Heart left ventricle (tissue), 16 donors: ENCODE measurements around the gene NEDD4L. TPM values are rescaled to one million over a fixed set of nuclear protein-coding genes. Genes with fewer than 3 reads are reported as not detected.

ENCODE experiments used
- ATAC-seq, 4 donors: fragments of 200-7000 bp; cut with Tn5 transposase; one replicate each; pipeline ENCODE4 v1.9.1; 2020 to 2022; ENCODE audit warnings: moderate library complexity in 4 of 4, mild to moderate bottlenecking in 3 of 4, moderate number of reproducible peaks in 1 of 4
- DNase-seq, 5 donors: peaks; one replicate each; pipeline ENCODE4 v3.0.0-alpha.2; 2020
- H3K27ac ChIP-seq, 12 donors: fragments of 200-600 bp; sonication (generic) in 4 of 12; one replicate each; pipeline versions ENCODE4 v1.5.0 to v1.8.0; 2016 to 2022; ENCODE audit warnings: mild to moderate bottlenecking in 2 of 12
- H3K27me3 ChIP-seq, 9 donors: fragments of 200-600 bp; sonication (generic) in 2 of 9; one replicate each; pipeline versions ENCODE4 v1.5.1 to v1.8.0; 2016 to 2022; ENCODE audit warnings: mild to moderate bottlenecking in 3 of 9
- H3K36me3 ChIP-seq, 9 donors: fragments of 200-600 bp; sonication (generic) in 2 of 9; one replicate each; pipeline versions ENCODE4 v1.5.0 to v1.8.0; 2018 to 2022; ENCODE audit warnings: mild to moderate bottlenecking in 2 of 9
- H3K4me1 ChIP-seq, 12 donors: fragments of 200-600 bp; sonication (generic) in 4 of 12; one replicate each; pipeline versions ENCODE4 v1.5.0 to v1.8.0; 2016 to 2022; ENCODE audit warnings: mild to moderate bottlenecking in 3 of 12
- H3K4me3 ChIP-seq, 12 donors: fragments of 200-600 bp; sonication (generic) in 4 of 12; one replicate each; pipeline versions ENCODE4 v1.5.0 to v1.8.0; 2017 to 2022; ENCODE audit warnings: mild to moderate bottlenecking in 9 of 12, moderate library complexity in 4 of 12
- H3K9me3 ChIP-seq, 12 donors: fragments of 200-600 bp; sonication (generic) in 4 of 12; one replicate each; pipeline versions ENCODE4 v1.5.0 to v1.8.0; 2016 to 2022; ENCODE audit warnings: mild to moderate bottlenecking in 1 of 12
- POLR2A ChIP-seq, 2 donors: fragments of 450-650 bp; IDR thresholded peaks; one replicate each; pipeline ENCODE4 v1.6.1; 2017; ENCODE audit warnings: antibody characterized with exemption in 2 of 2, mild to moderate bottlenecking in 2 of 2, moderate library complexity in 2 of 2
- WGBS, 4 donors: extraction: QIAGEN DNeasy Blood & Tissue Kit in 2 of 4; methylation state at CpG; one replicate each; pipeline versions ENCODE4 v1.1.5 to v1.1.7; 2013 to 2018; 5-methylcytosine and 5-hydroxymethylcytosine counted together
- intact Hi-C, 10 donors: fragments of 100-400 bp; cut with DNase I; formaldehyde crosslinking; loops; one replicate each; pipeline versions ENCODE4 v1.11.1 to v1.14.2; 2022
- polyA plus RNA-seq, 2 donors: library from polyadenylated mRNA; stranded (reverse); fragments of 200-250 nt; gene quantifications; one replicate each; pipeline ENCODE4 v1.2.3, GENCODE V29; 2013
- total RNA-seq, 9 donors: library from RNA; depleted of rRNA in 2 of 9; stranded (reverse); fragments of >200 nt in 2 of 9; fragmentation: NEBNext Ultra II Directional in 3 of 9; extraction: Animal tissue kit (Norgen Biotek cat#: 25700) in 3 of 9; gene quantifications; one replicate each; pipeline versions ENCODE4 v1.1.0 to v1.2.4, GENCODE V29; 2016 to 2023
- TF ChIP-seq, protein P1 (sequence below), 12 donors: fragments of 200-600 bp; sonication (generic) in 4 of 12; IDR thresholded peaks; one replicate each; pipeline versions ENCODE4 v1.5.0 to v1.8.0; 2018 to 2022; ENCODE audit warnings: antibody characterized with exemption in 12 of 12, mild to moderate bottlenecking in 5 of 12
- donor health status: ischemic (EF 13 %, LVEDD 7.1; RV severe dilation, severe dysfunction).
- donor health status: healthy with polysubstance abuse.
- donor health status: DM: no; HTN: yes; CAD: no.
- donor health status: DM: no; HTN: no; CAD: no.
- donor health status: ischemic (EF 25% LVEDD 6.9; RV normal size, moderate dysfunction).
- donor health status: ischemic (EF 25% LVEDD 5.7; RV mildly dilated, moderate dysfunction).
- donor health status: healthy.
- donor health status: DM: yes; HTN: yes; CAD: no.
- donor health status: ischemic (EF 35%, LVEDD 5.7; RV mildly dilated, moderate dysfunction).
- donor health status: nonischemic (EF 11% LVEDD 7.7; RV severe dilation, severe dysfunction).
- donor health status: DM: yes; HTN: yes; CAD: no.
- donor health status: PGD.
- donor health status: ischemic (EF 29% LVEDD 5.4; RV normal size, mild dysfunction).
- donor health status: nonischemic (EF 23%, LVEDD 6.1; RV moderate dilation, normal function).

Gene NEDD4L
- total and polyA plus RNA-seq, 11 donors = 14.7 to 64.1 (median 51.7) TPM

DNA sequence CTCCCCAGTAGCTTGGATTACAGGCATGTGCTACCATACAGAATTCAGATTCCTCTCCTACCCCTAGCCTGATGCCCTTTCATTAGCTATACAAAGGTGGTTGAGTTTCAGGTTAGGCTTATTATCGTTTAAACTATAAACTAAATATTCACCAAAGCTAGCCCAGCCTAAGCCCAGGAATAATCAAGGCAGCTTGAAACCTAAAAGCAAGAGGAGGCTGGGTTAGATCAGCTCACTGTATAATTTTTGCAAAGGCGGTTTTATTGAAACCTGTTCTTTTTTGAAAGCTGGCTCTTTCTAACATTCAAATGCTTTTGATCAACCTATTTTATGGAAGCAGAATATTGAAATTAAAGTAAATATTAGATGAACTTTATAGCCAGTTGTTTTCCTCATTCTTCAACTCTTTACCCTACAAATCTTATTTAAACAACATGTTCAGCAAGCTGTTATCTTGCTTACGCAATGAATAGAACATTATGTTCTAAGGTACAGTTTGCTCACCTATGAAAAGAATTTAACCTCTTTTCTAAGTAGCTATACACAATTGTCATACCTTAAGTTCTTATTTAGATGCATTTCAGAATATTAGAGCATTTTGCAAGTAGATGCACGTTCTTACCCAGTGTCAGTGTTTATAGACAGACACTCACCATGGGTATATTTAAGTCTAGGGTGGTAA is 241.6 kb downstream of the NEDD4L start:
- Histone ChIP-seq H3K4me3 (no peak overlapping the region), H3K36me3 (no peaks in the 10 kb centered on the region), H3K9me3 (no peaks in the 10 kb centered on the region), H3K4me1 (peaks cover 0 to 67% (median 22%) of the 10 kb centered on the region in 12 donors), H3K27ac (peak overlapping the region in 8 of 12 donors; percentile 11 to 60 (median 17)), H3K27me3 (no peaks in the 10 kb centered on the region)
- intact Hi-C loops = loop anchor here in 1 of 10 donors (2.0 kb wide), 1 partner anchor 17 kb away; no protein-coding TSS in a partner anchor
- TF ChIP-seq, protein P1, sequence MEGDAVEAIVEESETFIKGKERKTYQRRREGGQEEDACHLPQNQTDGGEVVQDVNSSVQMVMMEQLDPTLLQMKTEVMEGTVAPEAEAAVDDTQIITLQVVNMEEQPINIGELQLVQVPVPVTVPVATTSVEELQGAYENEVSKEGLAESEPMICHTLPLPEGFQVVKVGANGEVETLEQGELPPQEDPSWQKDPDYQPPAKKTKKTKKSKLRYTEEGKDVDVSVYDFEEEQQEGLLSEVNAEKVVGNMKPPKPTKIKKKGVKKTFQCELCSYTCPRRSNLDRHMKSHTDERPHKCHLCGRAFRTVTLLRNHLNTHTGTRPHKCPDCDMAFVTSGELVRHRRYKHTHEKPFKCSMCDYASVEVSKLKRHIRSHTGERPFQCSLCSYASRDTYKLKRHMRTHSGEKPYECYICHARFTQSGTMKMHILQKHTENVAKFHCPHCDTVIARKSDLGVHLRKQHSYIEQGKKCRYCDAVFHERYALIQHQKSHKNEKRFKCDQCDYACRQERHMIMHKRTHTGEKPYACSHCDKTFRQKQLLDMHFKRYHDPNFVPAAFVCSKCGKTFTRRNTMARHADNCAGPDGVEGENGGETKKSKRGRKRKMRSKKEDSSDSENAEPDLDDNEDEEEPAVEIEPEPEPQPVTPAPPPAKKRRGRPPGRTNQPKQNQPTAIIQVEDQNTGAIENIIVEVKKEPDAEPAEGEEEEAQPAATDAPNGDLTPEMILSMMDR (IDR thresholded peaks at IDR 0.05) = no peak
- no peak for TF ChIP-seq POLR2A (IDR thresholded peaks at IDR 0.05)
- DNase-seq (no peak), ATAC-seq (no peak)
- WGBS, 4 donors = 74 to 84% (median 77%) methylated on average over 4 of the region's 4 CpGs

DNA sequence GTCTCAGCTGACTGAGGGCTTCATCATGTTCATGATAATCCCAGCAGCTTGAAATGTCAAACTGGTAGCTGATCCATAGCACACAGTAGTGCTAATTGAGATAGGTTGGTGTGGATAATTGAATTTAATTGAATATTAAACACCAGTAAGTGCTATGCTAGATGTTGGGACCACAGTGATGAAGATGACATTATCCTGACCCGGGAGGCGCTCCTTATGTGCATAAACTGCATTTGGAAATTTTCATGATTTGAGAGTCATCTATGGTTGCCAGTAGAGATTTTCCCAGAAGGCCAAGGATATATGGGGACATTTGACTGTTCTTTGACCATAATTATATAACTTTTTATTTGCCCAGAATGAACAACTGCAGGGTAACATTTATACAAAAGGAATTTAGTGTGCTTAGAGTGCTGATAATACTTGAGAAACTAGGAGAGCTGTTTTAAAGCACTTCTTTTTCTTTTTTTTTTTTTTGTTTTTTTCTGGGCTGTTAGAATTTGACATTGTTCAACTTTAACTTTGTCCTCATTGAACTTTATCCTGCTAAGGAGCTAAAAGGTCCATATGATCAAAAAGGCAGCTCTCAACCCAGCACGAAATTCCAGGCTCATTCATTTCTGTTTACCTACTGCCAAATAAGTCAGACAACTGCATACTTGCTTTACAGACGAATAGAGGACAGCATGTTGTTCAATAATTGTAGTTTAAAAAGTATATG is 242.8 kb downstream of the NEDD4L start:
- Histone ChIP-seq H3K4me3 (no peak overlapping the region), H3K27me3 (no peaks in the 10 kb centered on the region), H3K9me3 (no peaks in the 10 kb centered on the region), H3K4me1 (peaks cover 0 to 74% (median 23%) of the 10 kb centered on the region in 12 donors), H3K27ac (peak overlapping the region in 9 of 12 donors; percentile 29 to 69 (median 53)), H3K36me3 (no peaks in the 10 kb centered on the region)
- no peak for TF ChIP-seq POLR2A (IDR thresholded peaks at IDR 0.05)
- TF ChIP-seq, protein P1 (IDR thresholded peaks at IDR 0.05) = no peak
- WGBS, 4 donors = 63 to 69% (median 65%) methylated on average over 4 of the region's 4 CpGs
- no peak for DNase-seq
- intact Hi-C loops = no loop called here
- ATAC-seq = no peak

DNA sequence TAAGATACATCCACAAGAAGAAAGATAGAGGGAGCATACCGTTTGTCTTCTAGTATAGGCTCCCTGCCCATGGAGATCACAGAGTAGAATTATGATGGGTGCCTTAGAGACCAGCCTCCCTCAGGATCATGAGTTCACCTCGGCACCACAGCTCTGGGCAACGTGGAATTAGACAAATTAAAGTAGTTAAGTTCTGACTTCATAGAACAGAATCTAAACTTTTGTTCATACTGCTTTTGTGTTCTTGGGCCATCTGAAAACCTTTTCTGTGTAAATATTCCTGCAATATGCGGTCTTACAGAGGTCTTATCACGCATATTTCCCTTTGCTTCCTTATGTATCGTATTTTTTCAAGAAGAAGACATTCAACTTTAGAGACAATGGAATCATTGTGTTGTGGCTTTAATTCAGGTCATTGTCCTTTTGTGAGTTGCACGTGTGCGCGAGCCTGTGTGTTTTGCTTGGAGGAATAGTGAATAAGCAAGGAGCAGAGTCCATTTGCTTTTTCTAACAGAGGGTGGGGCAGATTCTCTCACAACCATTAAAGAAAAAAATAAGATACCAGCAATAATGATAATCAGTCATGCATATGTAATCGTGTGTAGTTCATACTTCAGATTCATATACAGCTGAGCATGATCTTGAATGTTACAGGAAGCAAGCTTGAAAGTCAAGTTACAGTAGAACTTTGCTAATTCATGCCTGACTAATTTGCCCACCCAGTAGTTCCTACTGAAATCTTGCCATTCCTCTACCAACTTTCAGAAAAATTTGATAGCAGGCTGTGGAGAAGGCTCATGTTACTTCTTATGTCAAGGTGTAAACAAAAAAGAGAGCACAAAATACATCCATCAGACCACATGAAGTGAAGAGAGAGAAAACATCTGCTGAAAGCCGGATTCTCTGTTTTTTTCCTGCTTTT is 243.6 kb downstream of the NEDD4L start:
- ATAC-seq = no peak
- Histone ChIP-seq H3K27me3 (no peaks in the 10 kb centered on the region), H3K36me3 (no peaks in the 10 kb centered on the region), H3K4me3 (no peak overlapping the region), H3K4me1 (peaks cover 0 to 80% (median 23%) of the 10 kb centered on the region in 12 donors), H3K9me3 (no peaks in the 10 kb centered on the region), H3K27ac (peak overlapping the region in 10 of 12 donors; percentile 19 to 69 (median 52))
- intact Hi-C loops = no loop called here
- TF ChIP-seq, protein P1 (IDR thresholded peaks at IDR 0.05) = no peak
- TF ChIP-seq POLR2A (IDR thresholded peaks at IDR 0.05) = no peak
- DNase-seq = no peak
- whole genome bisulfite sequencing, 4 donors = 47 to 53% (median 51%) methylated on average over 11 of the region's 11 CpGs
